ENCODE results near the gene SLC5A5. TPM values are rescaled to one million over a fixed set of nuclear protein-coding genes. Genes with fewer than 3 reads are reported as not detected.

Gene SLC5A5
- total RNA-seq, result not detected in 2 replicates

DNA sequence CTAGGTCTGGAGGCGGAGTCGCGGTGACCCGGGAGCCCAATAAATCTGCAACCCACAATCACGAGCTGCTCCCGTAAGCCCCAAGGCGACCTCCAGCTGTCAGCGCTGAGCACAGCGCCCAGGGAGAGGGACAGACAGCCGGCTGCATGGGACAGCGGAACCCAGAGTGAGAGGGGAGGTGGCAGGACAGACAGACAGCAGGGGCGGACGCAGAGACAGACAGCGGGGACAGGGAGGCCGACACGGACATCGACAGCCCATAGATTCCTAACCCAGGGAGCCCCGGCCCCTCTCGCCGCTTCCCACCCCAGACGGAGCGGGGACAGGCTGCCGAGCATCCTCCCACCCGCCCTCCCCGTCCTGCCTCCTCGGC, at the start of gene SLC5A5:
TSS of gene SLC5A5 (plus strand) at position 68 of the 373 bp plus-strand sequence. CDS start 375 bp downstream, outside the sequence.
- DNase-seq (ENCODE audit: low read depth, low spot score), result no peak

DNA sequence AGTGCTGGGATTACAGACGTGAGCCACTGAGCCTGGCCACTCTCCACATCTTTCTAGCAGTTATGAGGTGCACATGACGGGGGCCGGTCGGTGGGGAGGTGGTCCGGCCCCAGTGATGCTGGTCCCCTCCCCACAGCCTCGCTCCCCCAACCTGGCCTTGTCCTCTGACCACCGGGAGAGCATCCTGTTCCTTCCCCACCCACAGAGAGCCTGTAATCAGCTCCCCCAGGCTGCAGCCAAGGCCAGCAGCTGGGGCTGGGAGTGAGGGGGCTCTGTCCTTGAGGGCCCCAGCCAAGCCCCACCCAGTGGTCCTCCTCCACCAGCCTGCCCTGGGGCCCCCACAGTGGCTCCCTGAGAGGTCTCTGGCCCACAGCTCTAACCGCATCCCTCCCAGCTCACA, 47.4 kb upstream of the SLC5A5 start:
- DNase-seq (ENCODE audit: low read depth, low spot score), result no peak

DNA sequence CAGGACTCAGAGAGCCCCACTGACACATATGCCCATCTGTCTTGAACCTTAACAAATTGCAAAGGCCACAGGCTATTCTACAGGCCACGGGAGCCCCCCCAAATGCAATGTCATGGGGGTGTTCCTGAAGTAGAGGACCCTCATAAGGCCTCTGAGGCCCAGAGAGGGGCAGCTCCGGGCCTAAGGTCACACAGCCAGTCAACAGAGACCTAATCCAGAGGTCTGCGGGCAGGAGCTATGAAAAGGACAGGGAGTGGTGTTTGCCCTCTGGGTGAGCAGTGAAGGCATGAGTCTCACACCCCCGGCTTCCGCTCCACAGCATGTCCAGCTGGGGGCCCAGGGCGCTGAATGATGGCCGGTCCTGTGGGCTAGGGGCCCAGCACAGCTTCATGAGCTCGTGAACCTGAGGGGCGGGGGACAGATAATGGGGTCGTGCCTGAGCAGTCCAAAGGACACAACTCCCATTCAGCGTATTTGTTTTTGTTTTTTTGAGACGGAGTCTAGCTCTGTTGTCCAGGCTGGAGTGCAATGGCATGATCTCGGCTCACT, 45.2 kb upstream of the SLC5A5 start:
- no peak for DNase-seq (ENCODE audit: low read depth, low spot score)

DNA sequence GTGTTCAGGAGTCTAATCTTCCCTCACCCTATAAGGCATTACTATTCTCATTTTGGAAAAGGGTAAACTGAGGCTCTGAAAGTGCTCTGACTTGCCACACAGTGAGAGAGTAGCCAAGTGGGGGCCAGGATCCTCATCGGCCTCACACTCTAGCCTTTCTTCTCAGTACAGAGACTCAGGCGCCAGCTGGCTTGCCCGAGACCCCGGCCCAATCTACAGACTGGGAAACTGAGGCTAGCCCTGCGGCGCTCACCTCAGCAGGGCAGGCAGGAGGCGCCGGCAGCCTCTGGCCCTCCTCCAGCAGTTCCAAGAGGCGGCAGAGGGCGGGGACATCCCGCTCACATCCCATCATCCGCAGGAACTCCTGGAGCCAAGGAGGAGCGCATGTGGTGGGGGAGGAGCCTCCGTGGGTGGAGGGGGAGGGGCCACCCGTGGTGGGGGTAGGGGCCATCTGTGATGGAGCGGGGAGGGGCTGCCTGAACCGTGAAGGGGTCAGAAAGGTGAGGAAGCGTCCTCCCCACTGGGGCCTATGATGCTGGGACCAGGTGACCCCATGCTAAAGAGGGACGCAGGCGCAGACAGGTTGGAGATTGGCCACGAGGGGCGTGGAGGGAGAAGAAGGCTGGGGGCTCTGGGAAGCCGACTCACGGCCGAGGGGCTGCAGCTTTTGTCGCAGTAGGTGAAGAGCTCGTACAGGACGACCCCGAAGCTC, 41.7 kb upstream of the SLC5A5 start:
- DNase-seq (ENCODE audit: low read depth, low spot score), result no peak

DNA sequence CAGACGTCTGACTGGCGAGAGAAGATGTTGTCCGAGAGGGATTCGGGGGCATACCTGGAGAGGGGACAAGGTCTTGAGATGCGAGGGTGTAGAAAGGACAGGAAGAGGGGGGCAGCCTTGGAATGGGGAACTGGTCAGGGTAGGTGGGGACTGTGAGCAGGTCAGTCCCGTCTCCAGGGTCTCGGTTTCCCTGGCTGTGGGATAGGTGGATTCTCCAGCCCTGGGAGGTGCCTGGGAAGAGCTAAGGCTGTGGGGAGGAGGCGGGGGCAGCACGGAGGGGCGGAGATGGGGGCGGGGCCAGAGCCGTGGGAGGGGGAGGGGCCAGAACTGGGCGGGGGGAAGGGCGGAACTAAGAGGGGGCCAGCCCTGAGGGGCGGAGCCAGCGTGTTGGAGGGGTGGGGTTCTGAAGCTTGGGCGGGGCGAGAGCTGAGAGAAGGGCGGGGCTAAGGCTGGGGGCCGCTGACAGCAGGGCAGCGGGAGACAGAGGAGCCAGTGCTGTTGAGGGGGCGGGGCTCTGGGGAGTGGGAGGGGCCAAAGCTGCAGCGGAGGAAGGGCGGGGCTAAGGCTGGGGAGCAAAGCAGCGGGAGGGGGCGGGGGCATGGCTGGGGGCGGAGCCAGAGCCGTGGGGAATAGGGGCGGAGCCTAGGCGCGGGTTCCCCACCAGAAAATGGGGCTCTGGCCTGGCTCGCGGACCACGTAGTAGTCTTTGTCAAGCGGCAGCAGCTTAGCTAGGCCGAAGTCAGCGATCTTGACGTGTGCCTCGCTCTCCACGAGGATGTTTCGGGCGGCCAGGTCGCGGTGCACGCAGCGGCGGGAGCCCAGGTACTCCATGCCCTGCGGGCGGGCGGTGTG, 41.0 kb upstream of the SLC5A5 start:
- peak; percentile 17 for DNase-seq (ENCODE audit: low read depth, low spot score)

DNA sequence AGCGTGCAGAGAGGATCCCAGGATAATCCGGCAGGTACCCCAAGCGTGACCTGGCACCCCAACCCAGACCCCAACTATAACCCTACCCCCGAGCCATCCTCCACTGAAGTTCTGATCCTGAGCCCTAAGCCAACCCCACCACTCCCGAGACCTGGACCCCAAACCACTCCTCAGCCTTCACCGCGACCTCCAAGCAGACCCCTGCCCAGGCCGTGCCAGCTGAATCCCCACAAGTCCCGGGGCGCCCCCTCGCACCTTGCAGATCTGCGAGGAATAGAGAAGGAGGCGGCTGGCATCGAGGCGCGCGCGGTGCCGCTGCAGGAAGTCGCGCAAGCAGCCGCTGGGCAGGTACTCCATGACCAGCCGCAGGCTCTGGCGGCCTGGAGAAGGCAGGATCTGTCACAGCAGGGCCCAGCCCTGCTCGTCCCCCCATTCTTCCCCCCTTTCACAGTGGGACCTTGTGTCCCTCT, 40.3 kb upstream of the SLC5A5 start:
- no peak for DNase-seq (ENCODE audit: low read depth, low spot score)

DNA sequence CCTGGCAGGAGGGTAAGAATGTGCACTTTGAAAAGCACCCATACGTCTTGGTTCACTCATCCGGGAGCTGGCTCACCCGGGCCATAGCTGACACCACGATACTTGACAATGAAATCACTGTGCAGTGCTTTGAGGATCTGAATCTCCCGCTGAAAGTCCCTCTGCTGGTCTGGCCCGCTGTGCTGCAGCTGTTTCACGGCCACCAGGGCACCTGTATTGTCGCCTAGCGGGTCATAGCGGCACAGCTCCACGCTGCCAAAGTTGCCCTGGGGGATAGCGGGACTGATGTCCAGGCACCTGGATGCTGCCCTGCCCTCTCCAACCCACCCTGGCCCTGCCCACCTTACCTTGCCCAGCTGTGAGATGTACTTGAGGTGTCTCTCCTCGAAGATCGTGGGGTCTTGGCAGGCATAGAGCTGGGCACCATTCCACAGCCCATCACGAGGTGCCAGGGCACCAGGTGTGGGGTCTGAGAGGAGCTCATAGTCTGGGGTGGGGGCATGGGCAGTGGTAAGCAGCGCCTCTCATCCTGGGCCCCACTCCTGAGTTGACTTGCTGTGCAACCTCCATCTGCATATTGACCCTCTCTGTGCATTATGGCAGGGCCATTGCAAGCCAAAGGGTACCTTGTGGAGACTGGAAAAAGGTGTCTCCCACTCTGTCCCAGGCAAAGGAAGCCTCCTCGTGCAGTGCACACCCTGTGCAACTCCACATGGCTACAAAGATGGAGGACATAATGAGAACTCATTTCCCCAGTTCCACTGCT, 39.1 kb upstream of the SLC5A5 start:
- no peak for DNase-seq (ENCODE audit: low read depth, low spot score)

DNA sequence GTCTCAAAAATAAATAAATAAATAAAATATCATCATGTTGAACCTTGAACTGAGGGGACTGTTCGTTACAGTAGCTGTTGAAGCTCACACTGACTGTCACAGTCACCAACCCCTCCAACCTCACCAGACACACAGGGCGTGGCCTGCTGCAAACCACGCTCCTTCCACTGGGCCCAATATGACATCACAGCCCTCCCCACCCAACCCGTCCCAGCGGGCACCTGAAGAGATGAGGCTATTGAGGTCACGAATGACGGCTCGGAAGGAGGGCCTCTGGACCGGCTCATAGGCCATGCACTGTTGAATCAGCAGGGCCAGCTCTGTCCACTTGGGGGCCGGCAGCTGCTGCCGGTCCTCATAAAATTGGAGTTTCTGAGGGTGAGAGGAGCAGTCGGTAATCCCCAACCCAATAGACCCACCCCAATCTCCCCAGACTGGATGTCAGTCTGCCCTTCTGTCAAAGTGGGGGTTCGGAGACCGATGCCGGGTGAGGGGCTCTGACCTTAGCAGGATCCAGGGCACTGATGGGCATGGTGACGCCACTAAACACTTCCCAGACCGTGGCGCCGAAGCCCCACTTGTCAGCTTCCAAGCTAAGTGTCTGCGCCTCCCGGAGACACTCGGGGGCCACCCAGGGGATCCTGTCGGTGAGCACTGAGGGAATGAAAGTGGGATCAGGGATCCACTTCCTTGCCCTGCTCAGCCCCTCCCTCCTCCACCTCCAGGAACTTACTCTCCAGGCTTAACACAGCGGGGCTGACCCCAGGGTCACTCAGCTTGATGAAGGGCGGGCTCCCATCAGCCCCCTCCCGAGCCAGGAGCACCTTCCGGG, 37.2 kb upstream of the SLC5A5 start:
- DNase-seq (ENCODE audit: low read depth, low spot score), result no peak

DNA sequence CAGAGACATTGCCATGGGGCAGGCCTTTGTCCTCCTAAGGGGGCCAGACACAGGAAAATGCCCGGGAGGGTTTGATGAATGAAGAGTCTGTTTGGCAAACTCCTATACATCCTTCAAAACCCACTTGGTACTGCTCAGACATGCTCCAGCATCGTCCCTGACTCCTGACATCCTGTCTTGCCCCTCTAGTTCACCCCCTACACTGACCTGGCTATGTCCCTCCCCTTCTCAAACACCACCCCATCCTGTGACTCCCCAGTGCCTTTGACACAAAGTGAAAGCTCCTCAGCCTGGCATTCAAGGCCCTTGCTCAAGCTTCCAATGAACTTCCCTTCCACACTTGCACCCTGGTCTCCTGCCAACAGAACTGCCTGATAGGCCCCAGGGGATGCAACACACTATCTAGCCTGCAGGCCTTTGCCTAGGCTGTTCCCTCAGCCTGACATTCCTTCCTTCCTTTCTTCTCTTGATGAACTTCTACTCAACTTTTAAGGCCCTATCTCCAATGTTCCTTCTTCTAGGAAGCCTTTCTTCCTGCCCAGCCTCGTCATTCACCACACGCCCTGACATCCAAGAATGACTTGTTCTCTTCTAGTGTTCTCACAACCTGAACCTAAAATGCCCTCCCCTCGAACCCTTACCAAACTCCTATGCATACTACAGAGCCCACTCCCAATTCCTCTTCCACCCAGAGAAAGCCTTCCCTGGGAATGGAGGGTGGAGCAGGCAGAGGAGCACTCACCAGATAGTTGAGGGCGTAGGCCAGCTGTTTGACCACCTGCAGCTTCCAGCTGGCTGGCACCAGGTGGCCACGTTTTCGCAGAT, 36.4 kb upstream of the SLC5A5 start:
- DNase-seq (ENCODE audit: low read depth, low spot score), result no peak

DNA sequence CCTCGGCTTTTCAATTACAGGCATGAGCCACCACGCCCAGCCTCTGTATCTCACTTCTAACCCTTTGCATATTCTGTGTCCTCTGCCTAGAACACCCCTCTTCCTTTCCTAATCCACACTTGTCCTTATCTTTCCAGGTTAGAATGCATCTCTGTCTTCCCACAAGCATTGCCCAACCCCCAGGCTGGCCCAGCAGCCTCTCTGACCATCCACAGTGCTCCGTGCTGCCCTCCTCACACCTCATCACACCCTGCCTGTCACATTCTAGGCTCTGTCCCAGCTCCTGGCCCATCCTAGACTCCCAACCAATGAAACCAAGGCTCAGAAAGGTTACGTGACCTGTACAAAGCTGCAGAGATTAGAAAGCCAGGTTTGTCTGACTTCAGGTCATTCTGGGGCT, 35.2 kb upstream of the SLC5A5 start:
- no peak for DNase-seq (ENCODE audit: low read depth, low spot score)

DNA sequence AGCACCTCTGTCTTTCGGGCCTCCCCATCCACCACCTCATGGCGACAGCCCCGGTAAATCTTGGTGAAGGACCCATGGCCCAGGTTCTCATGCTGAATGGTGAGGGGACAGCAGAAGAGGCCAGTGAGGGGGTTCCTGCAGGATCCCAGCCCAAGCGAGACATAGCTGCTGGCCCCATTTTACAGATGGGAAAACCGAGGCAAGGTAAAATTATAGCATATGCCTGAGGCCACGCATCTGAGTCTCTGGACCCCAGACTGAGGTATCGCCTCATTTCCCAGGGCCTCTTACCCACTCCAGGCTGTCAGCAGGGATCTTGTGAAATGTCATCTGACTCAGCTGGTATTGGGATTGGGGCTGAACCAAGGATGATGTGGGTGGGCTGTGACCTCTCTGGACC, 33.8 kb upstream of the SLC5A5 start:
- DNase-seq (ENCODE audit: low read depth, low spot score), result no peak

DNA sequence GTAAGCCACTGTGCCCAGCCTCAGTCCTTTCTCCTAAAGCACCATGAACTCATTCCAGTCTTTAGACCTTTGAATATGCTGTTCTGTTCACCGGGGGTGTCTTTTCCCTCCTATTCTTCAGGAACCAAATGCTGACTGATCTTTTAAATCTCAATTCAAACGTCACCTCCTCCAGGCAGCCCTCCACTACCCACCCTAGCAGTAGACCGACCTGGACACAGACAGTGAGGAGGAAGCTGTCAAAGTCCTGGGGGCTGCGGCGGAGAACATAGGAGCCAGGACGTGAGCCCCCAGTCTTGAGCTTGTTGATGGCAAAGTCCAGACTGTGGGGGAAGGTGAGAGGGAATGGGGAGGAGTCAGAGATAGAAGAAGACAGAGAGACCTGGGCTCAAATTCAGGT, 31.7 kb upstream of the SLC5A5 start:
- no peak for DNase-seq (ENCODE audit: low read depth, low spot score)

DNA sequence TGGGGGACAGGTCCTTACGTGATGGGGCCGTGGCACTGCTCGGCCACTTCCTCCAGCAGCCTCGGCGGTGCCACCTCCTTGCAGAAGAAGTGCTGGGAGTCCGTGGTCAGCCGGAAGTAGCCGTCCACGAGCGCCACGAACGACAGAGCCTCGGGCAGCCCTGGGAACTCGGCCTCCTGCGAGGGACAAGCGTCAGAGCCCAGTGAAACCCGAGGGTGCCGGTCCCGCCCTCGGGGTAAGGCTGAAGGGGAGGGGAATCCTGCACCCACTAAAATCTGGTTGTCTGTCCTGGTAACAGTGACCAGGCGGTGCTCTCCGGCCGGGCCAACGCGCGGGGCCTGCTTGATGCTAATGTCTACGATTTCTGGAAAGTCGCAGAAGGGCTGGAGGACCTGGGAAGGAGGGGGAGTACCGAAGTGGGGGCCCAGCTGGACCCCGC, 30.4 kb upstream of the SLC5A5 start:
- DNase-seq (ENCODE audit: low read depth, low spot score), result no peak

DNA sequence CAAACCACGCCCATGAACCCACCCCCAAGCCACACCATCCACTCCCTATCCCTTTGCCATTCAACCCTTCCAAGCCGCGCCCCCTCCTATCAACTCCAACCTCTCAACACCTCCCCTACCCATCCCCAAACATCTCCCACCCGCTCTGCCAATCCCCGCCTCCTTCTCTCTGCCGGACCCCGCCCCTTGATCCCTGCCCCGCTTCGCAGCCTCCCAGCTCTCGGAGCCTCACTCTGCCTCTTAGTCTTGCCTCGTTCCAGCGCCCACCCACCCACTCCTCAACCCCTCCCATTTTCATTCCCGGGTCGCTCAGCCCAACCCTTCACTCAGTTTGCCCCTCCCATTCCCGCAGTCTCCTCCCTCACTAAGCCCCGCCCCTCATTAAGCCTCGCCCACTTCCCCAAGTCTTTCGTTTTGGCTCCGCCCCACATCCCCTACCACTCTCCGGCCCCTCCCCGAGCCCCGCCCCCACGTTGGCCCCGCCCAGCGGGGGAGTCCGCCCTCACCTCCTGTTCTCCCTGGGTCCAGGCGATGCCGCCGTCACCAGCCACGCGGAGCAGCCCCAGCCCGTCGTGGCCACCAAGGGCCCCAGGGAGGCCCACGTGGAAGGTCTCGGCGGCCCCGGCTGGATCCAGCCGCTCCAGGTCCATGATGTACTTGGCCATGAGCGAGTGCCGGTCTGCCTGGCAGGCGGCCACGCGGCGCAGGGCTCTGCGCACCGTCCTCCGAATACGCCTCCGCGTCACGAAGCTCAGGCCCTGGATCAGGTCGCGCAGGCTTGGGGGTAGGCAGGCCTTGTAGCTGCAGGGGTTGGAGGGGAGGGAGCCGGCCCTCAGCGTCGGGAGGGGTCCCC, 29.7 kb upstream of the SLC5A5 start:
- peak; percentile 37 for DNase-seq (ENCODE audit: low read depth, low spot score)

DNA sequence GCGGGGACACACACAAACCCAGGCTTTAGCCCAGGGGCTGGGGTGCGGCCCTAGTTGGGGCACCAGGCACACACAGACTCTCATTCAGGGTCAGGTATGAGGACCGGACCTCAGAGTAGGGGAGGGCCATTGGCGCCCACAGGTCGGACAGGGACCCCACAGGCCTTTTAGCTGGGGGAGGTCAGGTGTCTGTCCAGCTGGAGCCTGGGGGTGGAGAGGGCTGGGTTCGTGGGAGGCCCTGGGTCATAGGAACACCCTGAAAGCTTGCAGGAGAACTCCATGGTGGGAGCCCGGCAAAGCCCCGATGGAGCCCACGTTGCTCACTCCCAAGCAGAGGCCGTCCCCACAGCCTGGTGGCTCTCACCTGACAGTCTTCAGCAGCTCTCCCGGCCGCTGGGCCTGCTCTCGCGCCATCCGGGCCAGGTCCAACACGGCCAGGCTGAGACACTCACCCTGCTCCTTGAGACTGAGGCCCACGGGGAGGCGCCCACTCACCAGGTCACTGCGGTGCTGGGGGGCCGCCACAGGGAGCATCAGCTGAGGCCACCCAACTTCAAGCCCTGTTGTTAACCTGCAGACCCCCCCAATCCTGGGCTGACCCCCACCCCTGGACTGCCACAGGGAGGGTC, 29.0 kb upstream of the SLC5A5 start:
- DNase-seq (ENCODE audit: low read depth, low spot score), result no peak

DNA sequence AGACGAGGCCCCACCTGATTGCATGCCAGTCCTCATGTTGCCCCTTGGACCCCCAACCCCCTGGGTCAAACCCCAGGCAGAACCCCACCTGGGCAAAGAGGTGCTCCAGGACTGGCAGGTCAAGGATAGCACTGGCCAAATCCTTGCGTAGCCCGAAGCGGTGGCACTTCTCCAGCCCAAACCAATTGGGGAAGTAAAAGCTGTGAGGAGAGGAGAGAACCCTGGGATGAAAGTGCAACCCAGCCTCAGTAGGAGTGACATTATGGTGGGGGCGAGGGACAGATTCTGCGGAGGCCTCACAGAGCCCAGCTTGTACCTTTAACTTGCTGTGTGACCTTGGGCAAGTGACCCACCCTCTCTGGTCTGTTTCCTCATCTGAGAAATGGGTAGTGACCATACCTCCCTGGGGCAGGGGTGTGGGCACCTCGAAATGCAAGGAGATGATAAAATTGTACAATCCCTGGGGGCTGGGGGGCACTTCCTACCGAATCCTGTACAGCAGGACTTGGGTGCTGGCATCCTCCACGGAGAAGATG, 28.4 kb upstream of the SLC5A5 start:
- DNase-seq (ENCODE audit: low read depth, low spot score), result no peak

DNA sequence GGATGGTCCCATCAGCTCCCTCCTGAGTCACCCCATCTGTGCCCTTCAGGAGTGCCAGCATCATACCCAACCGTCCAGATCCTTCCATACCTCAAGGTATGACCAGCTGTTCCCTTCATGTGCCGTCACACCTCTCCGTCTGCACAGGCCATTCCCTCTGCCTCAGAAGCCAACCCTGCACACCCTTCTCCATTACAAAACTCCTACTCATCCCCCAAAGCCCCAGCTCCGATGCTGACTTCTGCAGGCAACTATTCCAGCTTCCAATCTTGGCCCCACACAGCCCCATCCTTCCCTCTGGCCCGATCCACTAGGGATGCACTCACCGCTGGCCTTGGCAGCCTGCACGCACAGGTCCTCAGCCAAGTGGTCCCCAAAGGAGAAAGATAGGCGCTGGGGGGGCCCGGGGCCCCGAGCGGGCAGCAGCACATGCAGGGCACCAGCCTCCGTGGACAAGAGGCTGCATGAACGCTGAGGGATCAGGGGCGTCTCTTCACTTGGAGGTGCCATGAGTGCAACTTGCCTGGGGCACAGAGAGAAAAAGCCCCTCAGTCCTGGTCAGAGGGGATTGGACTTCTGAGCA, 27.7 kb upstream of the SLC5A5 start:
- no peak for DNase-seq (ENCODE audit: low read depth, low spot score)

DNA sequence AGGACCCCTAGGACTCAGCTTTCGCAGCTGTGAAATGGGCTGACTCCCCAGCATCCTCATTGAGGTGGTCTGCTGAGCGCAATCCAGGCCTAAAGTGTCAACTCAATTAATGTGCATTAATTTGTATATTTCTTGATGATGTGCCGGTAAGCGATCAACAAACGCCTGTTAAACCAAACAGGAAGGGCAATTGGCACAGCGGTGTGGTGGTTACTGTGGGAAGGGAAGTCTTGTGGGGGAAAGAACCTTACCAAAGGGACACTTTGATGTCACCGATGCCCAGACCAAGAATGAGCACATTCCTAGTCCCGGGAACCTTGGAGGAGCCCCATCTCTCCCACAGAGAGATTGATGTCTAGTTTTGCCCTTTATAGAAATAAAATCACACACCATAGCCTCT, 25.6 kb upstream of the SLC5A5 start:
- no peak for DNase-seq (ENCODE audit: low read depth, low spot score)

All from pulmonary artery endothelial cell (primary cell).